ENCODE results near the gene SPEF2.

DNA sequence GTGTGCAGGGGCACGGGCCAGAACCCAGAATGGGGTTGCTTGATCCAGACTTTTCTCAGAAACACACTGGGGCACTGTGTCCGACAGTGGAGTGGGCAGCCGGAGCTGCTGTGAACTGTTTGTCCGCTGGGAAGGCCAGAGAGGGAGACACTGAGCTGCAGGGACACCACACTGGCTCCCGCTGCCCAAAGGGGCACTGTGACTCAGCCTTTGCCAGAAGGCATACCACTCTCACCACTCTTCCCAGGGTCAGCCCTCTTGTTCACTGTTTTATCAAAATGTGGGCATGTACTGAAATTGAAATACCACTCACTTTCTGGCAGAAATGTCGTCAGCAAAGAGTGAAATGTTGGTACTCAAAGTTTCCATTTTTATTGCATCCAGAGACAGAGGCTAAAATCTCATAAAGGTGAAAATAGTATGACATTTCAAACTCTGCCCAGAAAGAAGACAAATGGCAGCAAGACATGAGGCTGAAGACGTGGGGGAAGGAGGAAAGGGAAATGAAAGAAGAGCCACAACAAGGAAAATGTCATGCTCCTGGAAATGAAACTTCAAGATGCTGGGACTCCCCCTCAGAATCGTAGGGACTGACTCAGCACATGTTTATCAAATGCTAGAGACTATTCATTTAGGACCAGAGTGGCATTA is 234.5 kb downstream of the SPEF2 start:
- TF ChIP-seq, protein P1, sequence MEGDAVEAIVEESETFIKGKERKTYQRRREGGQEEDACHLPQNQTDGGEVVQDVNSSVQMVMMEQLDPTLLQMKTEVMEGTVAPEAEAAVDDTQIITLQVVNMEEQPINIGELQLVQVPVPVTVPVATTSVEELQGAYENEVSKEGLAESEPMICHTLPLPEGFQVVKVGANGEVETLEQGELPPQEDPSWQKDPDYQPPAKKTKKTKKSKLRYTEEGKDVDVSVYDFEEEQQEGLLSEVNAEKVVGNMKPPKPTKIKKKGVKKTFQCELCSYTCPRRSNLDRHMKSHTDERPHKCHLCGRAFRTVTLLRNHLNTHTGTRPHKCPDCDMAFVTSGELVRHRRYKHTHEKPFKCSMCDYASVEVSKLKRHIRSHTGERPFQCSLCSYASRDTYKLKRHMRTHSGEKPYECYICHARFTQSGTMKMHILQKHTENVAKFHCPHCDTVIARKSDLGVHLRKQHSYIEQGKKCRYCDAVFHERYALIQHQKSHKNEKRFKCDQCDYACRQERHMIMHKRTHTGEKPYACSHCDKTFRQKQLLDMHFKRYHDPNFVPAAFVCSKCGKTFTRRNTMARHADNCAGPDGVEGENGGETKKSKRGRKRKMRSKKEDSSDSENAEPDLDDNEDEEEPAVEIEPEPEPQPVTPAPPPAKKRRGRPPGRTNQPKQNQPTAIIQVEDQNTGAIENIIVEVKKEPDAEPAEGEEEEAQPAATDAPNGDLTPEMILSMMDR (IDR thresholded peaks at IDR 0.05), result no peak
- TF ChIP-seq POLR2A (IDR thresholded peaks at IDR 0.05), result no peak

Measured in vagina (tissue), 2 donors.